Measurements from ENCODE around the gene PARP12. TPM values are rescaled to one million over a fixed set of nuclear protein-coding genes. Genes with fewer than 3 reads are reported as not detected.
A peak's percentile ranks its signal among the peaks of the same experiment; 100 is the strongest.
"Not testable (repeated sequence)": the region's sequence is repeated elsewhere in the genome, so short reads cannot be mapped to it uniquely, and the experiment has no call there.

The PARP12 gene
- 55.4 and 63.3 TPM in 2 replicates for total RNA-seq

GRCh38 chr7:140062528-140063299 lies at the start of gene PARP12:
Gene PARP12, minus strand, starts transcription at chr7:140062951. Its CDS starts 104 bp downstream, at chr7:140062847.
- peak; percentile 92 for DNase-seq (ENCODE audit: low read depth in 2 of 2)

- DNase-seq (ENCODE audit: low read depth in 2 of 2) = not testable (repeated sequence)
Observed at GRCh38 chr7:140108777-140109176, 46.0 kb upstream of the PARP12 start.

GRCh38 chr7:140096459-140096858 lies 33.7 kb upstream of the PARP12 start:
- DNase-seq (ENCODE audit: low read depth in 2 of 2) = no peak

GRCh38 chr7:140093375-140093774 lies 30.6 kb upstream of the PARP12 start:
- DNase-seq (ENCODE audit: low read depth in 2 of 2) = no peak

GRCh38 chr7:140085447-140085846 lies 22.7 kb upstream of the PARP12 start:
- DNase-seq (ENCODE audit: low read depth in 2 of 2) = peak in 1 of 2 donors; percentile 13

- peak; percentile 36 to 41 for DNase-seq (ENCODE audit: low read depth in 2 of 2)
Observed at GRCh38 chr7:140084972-140085371, 22.2 kb upstream of the PARP12 start.

- no peak for DNase-seq (ENCODE audit: low read depth in 2 of 2)
Observed at GRCh38 chr7:140084142-140084655, 21.4 kb upstream of the PARP12 start.

- DNase-seq (ENCODE audit: low read depth in 2 of 2) = no peak
Observed at GRCh38 chr7:140082770-140083169, 20.0 kb upstream of the PARP12 start.

- no peak for DNase-seq (ENCODE audit: low read depth in 2 of 2)
Observed at GRCh38 chr7:140081774-140082425, 19.1 kb upstream of the PARP12 start.

GRCh38 chr7:140080919-140081318 lies 18.2 kb upstream of the PARP12 start:
- no peak for DNase-seq (ENCODE audit: low read depth in 2 of 2)

- peak; percentile 8 to 14 for DNase-seq (ENCODE audit: low read depth in 2 of 2)
Observed at GRCh38 chr7:140079121-140079536, 16.4 kb upstream of the PARP12 start.

- no peak for DNase-seq (ENCODE audit: low read depth in 2 of 2)
Observed at GRCh38 chr7:140078392-140078791, 15.6 kb upstream of the PARP12 start.

- no peak for DNase-seq (ENCODE audit: low read depth in 2 of 2)
Observed at GRCh38 chr7:140074780-140075179, 12.0 kb upstream of the PARP12 start.

GRCh38 chr7:140070546-140070945 lies 7.8 kb upstream of the PARP12 start:
- DNase-seq (ENCODE audit: low read depth in 2 of 2) = no peak

GRCh38 chr7:140069298-140069949 lies 6.7 kb upstream of the PARP12 start:
- no peak for DNase-seq (ENCODE audit: low read depth in 2 of 2)

- no peak for DNase-seq (ENCODE audit: low read depth in 2 of 2)
Observed at GRCh38 chr7:140068033-140068432, 5.3 kb upstream of the PARP12 start.

- DNase-seq (ENCODE audit: low read depth in 2 of 2) = no peak
Observed at GRCh38 chr7:140067052-140067451, 4.3 kb upstream of the PARP12 start.

- peak; percentile 40 to 49 for DNase-seq (ENCODE audit: low read depth in 2 of 2)
Observed at GRCh38 chr7:140062118-140062527, 628 bp downstream of the PARP12 start.

- DNase-seq (ENCODE audit: low read depth in 2 of 2) = peak; percentile 20 to 36
Observed at GRCh38 chr7:140061607-140061930, 1.2 kb downstream of the PARP12 start.

- DNase-seq (ENCODE audit: low read depth in 2 of 2) = peak; percentile 80 to 86
Observed at GRCh38 chr7:140060788-140061606, 1.8 kb downstream of the PARP12 start.

GRCh38 chr7:140060243-140060630 lies 2.5 kb downstream of the PARP12 start:
- DNase-seq (ENCODE audit: low read depth in 2 of 2) = peak in 1 of 2 donors; percentile 27

All from lung microvascular endothelial cell (primary cell).